Testis (tissue), 3 donors: ENCODE data around the gene DECR2. TPM values are rescaled to one million over a fixed set of nuclear protein-coding genes. Genes with fewer than 3 reads are reported as not detected.
"Not testable (repeated sequence)": the region's sequence is repeated elsewhere in the genome, so short reads cannot be mapped to it uniquely, and the experiment has no call there.

Experiments
- DNase-seq: peaks from one replicate; pipeline ENCODE4 v3.0.0-alpha.2; 2019
- H3K27ac ChIP-seq, 2 donors: fragments of 200-600 bp; sonication (generic); one replicate each; pipeline ENCODE4 v1.5.1; 2019
- H3K27me3 ChIP-seq: fragments of 200-600 bp; sonication (generic); one replicate; pipeline ENCODE4 v1.5.1; 2019
- H3K36me3 ChIP-seq: fragments of 200-600 bp; sonication (generic); one replicate; pipeline ENCODE4 v1.5.1; 2017; ENCODE audit warnings: low read depth; ENCODE audit errors: missing control alignments
- H3K4me1 ChIP-seq: fragments of 200-600 bp; sonication (generic); one replicate; pipeline ENCODE4 v1.5.1; 2019
- H3K4me3 ChIP-seq, 2 donors: fragments of 200-600 bp; sonication (generic); one replicate each; pipeline ENCODE4 v1.5.1; 2017 to 2019
- H3K9me3 ChIP-seq: fragments of 200-600 bp; sonication (generic); one replicate; pipeline ENCODE4 v1.5.1; 2017
- POLR2A ChIP-seq: fragments of 450-650 bp; IDR thresholded peaks from one replicate; pipeline ENCODE4 v1.6.1; 2017; ENCODE audit warnings: antibody characterized with exemption, mild to moderate bottlenecking, moderate library complexity
- WGBS, 2 donors: methylation state at CpG; one replicate each; pipeline ENCODE4 v1.1.5; 2018; 5-methylcytosine and 5-hydroxymethylcytosine counted together
- intact Hi-C: fragments of 100-400 bp; cut with DNase I; formaldehyde crosslinking; loops from one replicate; pipeline ENCODE4 v1.15.1; 2023; ENCODE audit warnings: low total_unique reads
- polyA plus RNA-seq: library from polyadenylated mRNA; stranded (reverse); fragments of 350-450 nt; fragmentation: Illumina TruSeq; extraction: RNeasy Lipid Tissue Mini Kit (QIAGEN cat#74804); gene quantifications from one replicate; pipeline ENCODE4 v1.2.3, GENCODE V29; 2014; ENCODE audit warnings: low read depth, low replicate concordance; ENCODE audit not compliant: insufficient read depth
- total RNA-seq, 2 donors: library from RNA; depleted of rRNA; stranded (reverse); fragments of >200 nt; gene quantifications; one replicate each; pipeline ENCODE4 v1.2.3, GENCODE V29; 2016
- TF ChIP-seq, protein P1 (sequence below), 3 experiments: fragments of 450-650 bp in 2 of 3; fragments of 200-600 bp in 1 of 3; sonication (generic) in 1 of 3; IDR thresholded peaks; one replicate each; pipeline ENCODE4 v1.5.1; 2016 to 2019; ENCODE audit warnings: antibody characterized with exemption in 3 of 3, mild to moderate bottlenecking in 2 of 3, moderate library complexity in 1 of 3

DECR2 gene
- total and polyA plus RNA-seq, 3 donors from 2014 or later, result 33.2 to 56.1 (median 52.2) TPM

DNA sequence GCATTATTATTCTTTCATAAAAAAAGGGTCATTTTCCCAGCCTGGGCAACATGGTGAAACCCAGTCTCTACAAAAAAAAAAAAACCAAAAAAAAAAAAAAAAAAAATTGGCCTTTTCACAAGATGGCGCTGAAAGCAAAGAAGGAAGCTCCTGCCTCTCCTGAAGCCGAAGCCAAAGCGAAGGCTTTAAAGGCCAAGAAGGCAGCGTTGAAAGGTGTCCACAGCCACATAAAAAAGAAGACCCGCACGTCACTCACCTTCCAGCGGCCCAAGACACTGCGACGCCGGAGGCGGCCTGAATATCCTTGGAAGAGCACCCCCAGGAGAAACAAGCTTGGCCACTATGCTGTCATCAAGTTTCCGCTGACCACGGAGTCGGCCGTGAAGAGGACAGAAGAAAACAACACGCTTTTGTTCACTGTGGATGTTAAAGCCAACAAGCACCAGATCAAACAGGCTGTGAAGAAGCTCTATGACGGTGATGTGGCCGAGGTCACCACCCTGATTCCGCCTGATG lies 15.0 kb upstream of the DECR2 start:
- no peaks in the 10 kb centered on the region for H3K27me3 ChIP-seq
- TF ChIP-seq, protein P1, sequence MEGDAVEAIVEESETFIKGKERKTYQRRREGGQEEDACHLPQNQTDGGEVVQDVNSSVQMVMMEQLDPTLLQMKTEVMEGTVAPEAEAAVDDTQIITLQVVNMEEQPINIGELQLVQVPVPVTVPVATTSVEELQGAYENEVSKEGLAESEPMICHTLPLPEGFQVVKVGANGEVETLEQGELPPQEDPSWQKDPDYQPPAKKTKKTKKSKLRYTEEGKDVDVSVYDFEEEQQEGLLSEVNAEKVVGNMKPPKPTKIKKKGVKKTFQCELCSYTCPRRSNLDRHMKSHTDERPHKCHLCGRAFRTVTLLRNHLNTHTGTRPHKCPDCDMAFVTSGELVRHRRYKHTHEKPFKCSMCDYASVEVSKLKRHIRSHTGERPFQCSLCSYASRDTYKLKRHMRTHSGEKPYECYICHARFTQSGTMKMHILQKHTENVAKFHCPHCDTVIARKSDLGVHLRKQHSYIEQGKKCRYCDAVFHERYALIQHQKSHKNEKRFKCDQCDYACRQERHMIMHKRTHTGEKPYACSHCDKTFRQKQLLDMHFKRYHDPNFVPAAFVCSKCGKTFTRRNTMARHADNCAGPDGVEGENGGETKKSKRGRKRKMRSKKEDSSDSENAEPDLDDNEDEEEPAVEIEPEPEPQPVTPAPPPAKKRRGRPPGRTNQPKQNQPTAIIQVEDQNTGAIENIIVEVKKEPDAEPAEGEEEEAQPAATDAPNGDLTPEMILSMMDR (IDR thresholded peaks at IDR 0.05), result no peak
- no peak for TF ChIP-seq POLR2A
- no peaks in the 10 kb centered on the region for H3K9me3 ChIP-seq
- 49 to 71% methylated on average over 19 of the region's 19 CpGs for WGBS, 2 donors
- no peak overlapping the region for H3K4me3 ChIP-seq
- intact Hi-C loops, result no loop called here
- H3K4me1 ChIP-seq, result peaks cover 41% of the 10 kb centered on the region
- DNase-seq, result peak; percentile 79
- H3K27ac ChIP-seq, result peak overlapping the region; percentile 48 to 55
- no peaks in the 10 kb centered on the region for H3K36me3 ChIP-seq

DNA sequence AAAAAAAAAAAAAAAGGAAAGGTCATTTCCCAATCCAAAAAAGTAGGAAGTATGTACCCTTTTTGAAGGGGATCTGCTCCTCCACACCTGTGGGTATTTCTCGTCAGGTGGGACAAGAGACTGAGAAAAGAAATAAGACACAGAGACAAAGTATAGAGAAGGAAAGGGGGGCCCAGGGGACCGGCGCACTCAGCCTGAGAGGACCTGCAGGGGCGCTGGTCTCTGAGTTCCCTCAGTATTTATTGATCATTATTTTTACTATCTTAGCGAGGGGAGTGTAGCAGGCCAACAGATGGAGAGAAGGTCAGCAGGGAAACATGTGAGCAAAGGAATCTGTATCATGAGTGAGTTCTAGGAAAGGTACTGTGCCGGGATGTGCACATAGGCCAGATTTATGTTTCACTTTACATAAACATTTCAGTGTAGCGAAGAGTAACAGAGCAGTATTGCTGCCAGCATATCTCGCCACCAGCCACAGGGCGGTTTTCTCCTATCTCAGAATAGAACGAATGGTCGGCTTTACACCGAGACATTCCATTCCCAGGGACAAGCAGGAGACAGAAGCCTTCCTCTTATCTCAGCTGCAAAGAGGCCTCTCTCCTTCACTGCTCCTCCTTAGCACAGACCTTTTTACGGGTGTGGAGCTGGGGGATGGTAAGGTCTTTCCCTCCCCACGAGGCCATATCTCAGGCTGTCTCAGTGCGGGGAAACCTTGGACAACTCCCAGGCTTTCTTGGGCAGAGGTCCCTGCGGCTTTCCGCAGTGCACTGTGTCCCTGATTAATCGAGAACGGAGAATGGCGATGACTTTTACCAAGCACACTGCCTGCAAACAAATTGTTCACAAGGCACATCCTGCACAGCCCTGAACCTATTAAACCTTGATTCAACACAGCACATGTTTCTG lies 13.7 kb upstream of the DECR2 start:
- 30 to 54% methylated on average over 20 of the region's 20 CpGs for WGBS, 2 donors
- H3K4me3 ChIP-seq, intact Hi-C loops: not testable (repeated sequence)

DNA sequence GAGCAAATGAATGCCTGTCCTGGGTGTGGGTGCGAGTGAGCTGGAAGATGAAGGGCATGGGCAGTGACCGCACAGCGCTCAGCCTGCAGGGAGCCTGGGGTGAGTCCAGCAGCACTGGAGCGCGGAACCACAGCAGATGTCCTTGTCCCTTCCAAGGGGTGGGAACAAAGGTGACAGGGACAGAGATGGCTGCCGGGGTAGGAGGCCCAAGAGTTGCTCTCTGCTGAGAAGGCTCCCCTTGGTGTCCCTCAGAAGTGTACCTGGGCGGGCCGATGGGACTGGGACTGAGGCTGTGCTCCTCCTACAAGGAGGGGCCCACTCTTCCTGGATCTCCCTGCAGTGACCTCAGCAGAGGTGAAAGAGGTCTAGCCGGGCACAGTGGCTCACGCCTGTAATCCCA lies 12.3 kb upstream of the DECR2 start:
- no peak for DNase-seq
- Histone ChIP-seq H3K36me3 (no peaks in the 10 kb centered on the region), H3K4me1 (peaks cover 27% of the 10 kb centered on the region), H3K27me3 (no peaks in the 10 kb centered on the region), H3K9me3 (no peaks in the 10 kb centered on the region), H3K4me3 (no peak overlapping the region), H3K27ac (peak overlapping the region; percentile 48 to 77)
- TF ChIP-seq, protein P1 (IDR thresholded peaks at IDR 0.05), result no peak
- TF ChIP-seq POLR2A, result no peak
- WGBS, 2 donors, result 67 to 84% methylated on average over 10 of the region's 10 CpGs
- intact Hi-C loops, result no loop called here

More for the DNA sequence above, 13.7 kb upstream of the DECR2 start:
- H3K27me3 ChIP-seq, H3K36me3 ChIP-seq, H3K9me3 ChIP-seq: not testable (repeated sequence)
- Histone ChIP-seq H3K27ac (peak overlapping the region; percentile 48 to 77), H3K4me1 (peaks cover 38% of the 10 kb centered on the region)
- DNase-seq, result peak; percentile 89

DNA sequence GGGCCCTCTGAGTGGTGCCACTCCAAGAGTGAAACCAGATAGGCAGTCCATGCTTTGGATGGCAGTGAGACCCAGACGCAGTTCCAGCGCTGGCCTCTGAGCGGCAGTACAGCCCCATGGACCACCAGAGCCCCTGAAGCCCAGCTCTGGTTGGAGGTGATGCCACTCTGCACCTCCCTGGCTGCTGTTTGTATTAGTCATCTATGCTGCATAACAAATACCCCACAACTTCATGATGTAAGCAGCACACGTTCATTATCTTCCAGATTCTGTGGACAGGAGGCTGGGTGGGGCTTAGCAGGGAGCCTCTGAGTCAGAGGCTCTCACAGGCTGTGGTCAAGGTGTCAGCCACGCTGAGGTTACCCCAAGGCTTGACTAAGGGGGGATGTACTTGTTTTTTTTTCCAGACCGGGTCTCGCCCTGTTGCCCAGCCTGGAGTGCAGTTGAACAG lies 9.8 kb upstream of the DECR2 start:
- 82 to 86% methylated on average over 4 to 7 of the region's 7 CpGs for WGBS, 2 donors
- Histone ChIP-seq H3K9me3 (no peaks in the 10 kb centered on the region), H3K4me1 (peaks cover 31% of the 10 kb centered on the region), H3K4me3 (no peak overlapping the region), H3K36me3 (no peaks in the 10 kb centered on the region), H3K27me3 (no peaks in the 10 kb centered on the region), H3K27ac (no peak overlapping the region)
- TF ChIP-seq, protein P1 (IDR thresholded peaks at IDR 0.05), result peak; percentile 33 to 67 (median 61)
- TF ChIP-seq POLR2A, result no peak
- peak; percentile 74 for DNase-seq
- intact Hi-C loops, result no loop called here

DNA sequence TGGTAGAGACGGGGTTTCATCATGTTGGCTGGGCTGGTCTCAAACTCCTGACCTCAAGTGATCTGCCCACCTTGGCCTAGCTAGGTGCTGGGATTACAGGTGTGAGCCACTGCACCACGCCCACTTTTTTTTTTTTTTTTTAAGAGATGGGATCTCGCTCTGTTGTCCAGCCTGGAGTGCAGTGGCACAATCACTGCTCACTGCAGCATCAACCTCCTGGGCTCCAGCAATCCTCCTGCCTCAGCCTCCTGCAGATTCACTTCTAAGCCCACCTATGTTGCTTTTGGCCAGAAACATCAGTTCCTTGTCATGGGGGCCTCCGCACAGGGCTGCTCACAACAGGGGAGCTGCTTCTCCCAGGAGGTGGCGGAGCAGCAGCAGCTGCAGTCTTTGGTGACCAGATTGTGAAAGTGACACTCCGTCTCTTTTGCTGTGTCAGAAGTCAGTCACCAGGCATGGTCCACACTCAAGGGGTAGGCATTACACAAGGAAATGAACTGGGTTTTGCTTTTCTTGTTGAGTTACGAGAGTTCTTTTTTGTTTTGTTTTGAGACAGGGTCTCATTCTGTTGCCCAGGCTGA lies 9.1 kb upstream of the DECR2 start:
- Histone ChIP-seq H3K27me3 (no peaks in the 10 kb centered on the region), H3K36me3 (no peaks in the 10 kb centered on the region), H3K9me3 (no peaks in the 10 kb centered on the region), H3K4me3 (no peak overlapping the region), H3K27ac (no peak overlapping the region), H3K4me1 (peaks cover 27% of the 10 kb centered on the region)
- intact Hi-C loops, result no loop called here
- WGBS, 2 donors, result 93 to 97% methylated on average over 7 of the region's 7 CpGs
- DNase-seq, result no peak
- TF ChIP-seq, protein P1 (IDR thresholded peaks at IDR 0.05), result no peak
- no peak for TF ChIP-seq POLR2A
